Thymus (tissue), 11 donors: ENCODE results near the gene SDE2. TPM values are rescaled to one million over a fixed set of nuclear protein-coding genes. Genes with fewer than 3 reads are reported as not detected.

Experiments used
- DNase-seq, 9 donors: peaks; one replicate each; pipeline ENCODE4 v3.0.0-alpha.2; 2013; ENCODE audit warnings: low spot score in 9 of 9, low read depth in 6 of 9, missing footprints in 1 of 9
- H3K27ac ChIP-seq, 2 donors: one replicate each; pipeline ENCODE4 v1.5.1; 2013; ENCODE audit warnings: control low read depth in 1 of 2, low read depth in 1 of 2, low read length in 1 of 2, mild to moderate bottlenecking in 1 of 2, moderate library complexity in 1 of 2
- H3K27me3 ChIP-seq, 2 donors: one replicate each; pipeline ENCODE4 v1.5.1; 2013; ENCODE audit warnings: low read length in 1 of 2; ENCODE audit not compliant: control insufficient read depth in 2 of 2, insufficient read depth in 1 of 2
- H3K36me3 ChIP-seq, 2 donors: one replicate each; pipeline ENCODE4 v1.5.1; 2013; ENCODE audit warnings: low read length in 1 of 2, mild to moderate bottlenecking in 1 of 2, moderate library complexity in 1 of 2; ENCODE audit not compliant: control insufficient read depth in 2 of 2, insufficient read depth in 2 of 2
- H3K4me1 ChIP-seq, 2 donors: one replicate each; pipeline ENCODE4 v1.5.1; 2013; ENCODE audit warnings: low read length in 2 of 2; ENCODE audit not compliant: control insufficient read depth in 2 of 2, insufficient read depth in 2 of 2
- H3K4me3 ChIP-seq, 2 donors: one replicate each; pipeline ENCODE4 v1.5.1; 2013; ENCODE audit warnings: low read length in 2 of 2, control low read depth in 1 of 2, mild to moderate bottlenecking in 1 of 2
- H3K9me3 ChIP-seq, 2 donors: one replicate each; pipeline ENCODE4 v1.5.1; 2013; ENCODE audit warnings: low read length in 1 of 2, mild to moderate bottlenecking in 1 of 2; ENCODE audit not compliant: control insufficient read depth in 2 of 2, insufficient read depth in 1 of 2
- WGBS: extraction: QIAGEN DNeasy Blood & Tissue Kit; methylation state at CpG from one replicate; pipeline ENCODE4 v1.1.7; 2013; 5-methylcytosine and 5-hydroxymethylcytosine counted together
- polyA plus RNA-seq: library from polyadenylated mRNA; stranded (reverse); fragments of 200-250 nt; gene quantifications from one replicate; pipeline ENCODE4 v1.2.3, GENCODE V29; 2013
- total RNA-seq: library from RNA; stranded (reverse); fragments of 120-200 nt; gene quantifications from one replicate; pipeline ENCODE4 v1.2.4, GENCODE V29; 2013
- donor health status: healthy.

The SDE2 gene
- total and polyA plus RNA-seq, 2 donors, result 13.8 to 29.7 TPM

DNA sequence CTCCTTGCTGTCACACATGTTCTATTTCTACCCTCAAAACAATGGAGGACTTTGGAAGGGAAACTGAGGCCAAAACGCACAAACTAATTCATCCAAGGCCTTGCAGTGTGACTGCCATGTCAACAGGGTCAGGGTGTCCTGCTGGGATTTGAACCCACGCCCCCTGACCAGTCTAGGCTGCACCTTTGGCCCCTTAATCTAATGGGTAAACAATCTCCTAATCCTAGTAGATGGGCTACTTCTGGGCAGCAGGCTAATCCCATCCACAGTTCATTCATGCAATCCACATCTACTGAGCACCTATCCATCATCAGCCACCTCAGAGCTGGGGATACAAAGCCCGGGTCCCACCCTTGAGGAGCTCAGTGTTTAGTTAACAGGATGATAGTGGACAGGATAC lies 41.1 kb downstream of the SDE2 start:
- WGBS, result 97% methylated on average over 3 of the region's 3 CpGs

DNA sequence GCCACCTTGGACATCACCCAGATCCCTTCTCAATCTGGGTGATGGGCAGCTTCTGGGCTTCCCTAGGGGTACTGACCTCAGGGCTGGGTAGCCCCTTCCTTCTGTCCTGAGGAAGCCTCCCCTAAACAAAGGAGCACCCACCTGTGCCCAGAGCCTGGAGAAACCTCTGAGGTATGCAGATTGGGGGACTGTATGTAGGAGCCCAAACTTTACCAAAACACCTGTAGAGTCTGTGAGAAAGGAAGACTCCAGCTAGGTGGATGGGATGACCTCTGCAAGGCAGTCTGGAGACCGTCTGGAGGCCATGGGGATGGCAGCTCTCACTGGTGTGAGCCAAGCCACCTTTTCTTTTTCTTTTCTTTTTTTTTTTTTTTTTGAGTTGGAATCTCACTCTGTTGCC lies 44.4 kb downstream of the SDE2 start:
- H3K27me3 ChIP-seq, result peaks cover 0 to 14% of the 10 kb centered on the region in 2 donors
- DNase-seq, result no peak
- H3K27ac ChIP-seq, result no peak overlapping the region
- no peaks in the 10 kb centered on the region for H3K36me3 ChIP-seq
- 97% methylated on average over 1 of the region's 1 CpG for WGBS
- H3K4me3 ChIP-seq, result no peak overlapping the region
- H3K4me1 ChIP-seq, result no peaks in the 10 kb centered on the region
- H3K9me3 ChIP-seq, result no peaks in the 10 kb centered on the region

More for the DNA sequence above, 41.1 kb downstream of the SDE2 start:
- Histone ChIP-seq H3K36me3 (no peaks in the 10 kb centered on the region), H3K4me1 (peaks cover 0 to 3% of the 10 kb centered on the region in 2 donors), H3K27ac (no peak overlapping the region), H3K4me3 (no peak overlapping the region), H3K9me3 (no peaks in the 10 kb centered on the region), H3K27me3 (peaks cover 0 to 5% of the 10 kb centered on the region in 2 donors)
- DNase-seq, result no peak

DNA sequence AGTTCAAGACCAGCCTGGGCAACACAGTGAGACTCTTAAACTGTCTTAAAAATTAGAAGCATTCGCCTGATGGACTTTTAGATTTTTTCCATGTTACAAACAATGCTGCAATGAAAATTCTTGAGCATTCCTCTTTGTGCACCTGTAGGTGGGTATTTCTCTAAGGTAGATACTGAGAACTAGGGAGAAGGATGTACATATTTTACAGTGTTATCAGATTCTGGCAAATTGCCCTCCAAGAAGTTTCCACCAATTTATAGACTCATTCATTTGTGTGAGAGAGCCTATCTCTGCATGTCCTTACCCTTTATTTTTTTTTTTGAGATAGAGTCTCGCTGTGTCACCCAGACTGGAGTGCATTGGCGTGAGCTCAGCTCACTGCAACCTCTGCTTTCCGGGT lies 45.8 kb downstream of the SDE2 start:
- Histone ChIP-seq H3K27ac (no peak overlapping the region), H3K27me3 (peaks cover 0 to 16% of the 10 kb centered on the region in 2 donors), H3K36me3 (no peaks in the 10 kb centered on the region), H3K4me3 (no peak overlapping the region), H3K4me1 (no peaks in the 10 kb centered on the region), H3K9me3 (no peaks in the 10 kb centered on the region)
- WGBS, result 97% methylated on average over 4 of the region's 4 CpGs
- DNase-seq, result no peak

DNA sequence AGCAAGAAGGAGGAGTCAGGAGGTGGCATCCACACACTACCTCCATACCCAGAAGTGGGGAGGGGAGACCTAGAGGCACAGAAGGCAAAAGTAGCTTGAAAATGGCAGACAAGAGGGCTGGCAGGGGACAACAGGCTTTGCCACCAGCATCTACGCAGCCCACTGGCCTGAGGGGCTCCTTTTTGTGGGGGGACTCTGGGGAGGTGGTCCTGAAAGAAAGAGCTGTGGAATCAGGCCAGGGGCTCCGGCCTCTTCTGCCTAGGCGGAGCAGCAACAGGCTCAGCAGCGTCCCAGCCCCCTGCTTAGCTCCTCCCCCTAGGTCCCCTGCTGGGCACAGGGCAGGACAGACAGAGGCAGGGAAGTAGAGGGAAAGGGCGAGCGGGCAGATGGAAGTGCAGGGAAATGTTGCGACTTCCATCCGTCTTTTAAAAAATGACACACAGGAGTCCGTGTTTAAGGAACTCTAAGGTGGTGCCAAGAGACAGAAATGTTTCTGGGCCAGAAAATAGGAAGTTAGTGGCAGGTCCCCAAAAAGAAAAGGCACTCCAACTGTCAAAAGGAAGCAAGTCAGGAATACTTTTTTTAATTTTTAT lies 48.1 kb downstream of the SDE2 start:
- Histone ChIP-seq H3K27ac (no peak overlapping the region), H3K4me3 (no peak overlapping the region), H3K9me3 (no peaks in the 10 kb centered on the region), H3K4me1 (no peaks in the 10 kb centered on the region), H3K36me3 (no peaks in the 10 kb centered on the region), H3K27me3 (peaks cover 0 to 16% of the 10 kb centered on the region in 2 donors)
- WGBS, result 63% methylated on average over 9 of the region's 9 CpGs
- no peak for DNase-seq

DNA sequence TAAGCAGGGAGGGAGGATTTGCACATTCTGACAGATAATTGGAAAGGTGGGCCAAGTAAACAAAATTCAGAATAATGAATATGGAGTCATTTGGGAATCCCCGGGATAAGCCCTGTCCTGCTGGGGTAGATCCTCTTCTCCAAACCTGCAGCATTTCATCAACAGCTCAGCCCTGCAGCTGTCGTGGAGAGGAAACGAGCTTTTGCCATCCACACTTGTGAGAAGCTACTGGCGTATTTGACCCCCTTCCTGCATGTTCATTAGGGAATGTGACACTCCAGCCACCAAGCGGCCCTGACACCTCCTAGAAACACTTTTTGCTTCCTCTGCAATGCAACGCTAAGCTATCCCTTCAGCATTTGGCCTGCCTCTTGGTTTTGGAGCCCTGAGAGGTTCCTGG lies 50.1 kb downstream of the SDE2 start:
- 85% methylated on average over 6 of the region's 6 CpGs for WGBS
- peaks cover 0 to 16% of the 10 kb centered on the region in 2 donors for H3K27me3 ChIP-seq
- H3K9me3 ChIP-seq, result no peaks in the 10 kb centered on the region
- no peak overlapping the region for H3K27ac ChIP-seq
- no peak for DNase-seq
- no peaks in the 10 kb centered on the region for H3K36me3 ChIP-seq
- peaks cover 0 to 10% of the 10 kb centered on the region in 2 donors for H3K4me1 ChIP-seq
- H3K4me3 ChIP-seq, result no peak overlapping the region

DNA sequence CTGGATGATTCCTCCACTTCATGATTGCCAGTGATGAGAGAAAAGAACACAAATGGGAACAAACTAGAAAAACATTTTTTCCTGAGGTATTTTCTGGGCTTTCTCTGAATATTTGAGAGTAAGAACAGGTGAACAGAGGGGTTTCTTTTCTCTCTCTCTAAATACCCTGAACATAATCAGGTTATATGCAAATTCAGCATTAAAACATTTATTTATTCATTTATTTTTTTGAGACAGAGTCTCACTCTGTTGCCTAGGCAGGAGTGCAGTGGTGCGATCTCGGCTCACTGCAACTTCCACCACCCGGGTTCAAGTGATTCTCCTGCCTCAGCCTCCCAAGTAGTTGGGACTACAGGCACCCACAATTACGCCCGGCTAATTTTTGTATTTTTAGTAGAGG lies 52.3 kb downstream of the SDE2 start:
- Histone ChIP-seq H3K4me1 (peaks cover 0 to 10% of the 10 kb centered on the region in 2 donors), H3K27ac (no peak overlapping the region), H3K27me3 (peaks cover 0 to 16% of the 10 kb centered on the region in 2 donors), H3K36me3 (no peaks in the 10 kb centered on the region), H3K9me3 (no peaks in the 10 kb centered on the region), H3K4me3 (no peak overlapping the region)
- DNase-seq, result no peak
- 98% methylated on average over 5 of the region's 5 CpGs for WGBS

DNA sequence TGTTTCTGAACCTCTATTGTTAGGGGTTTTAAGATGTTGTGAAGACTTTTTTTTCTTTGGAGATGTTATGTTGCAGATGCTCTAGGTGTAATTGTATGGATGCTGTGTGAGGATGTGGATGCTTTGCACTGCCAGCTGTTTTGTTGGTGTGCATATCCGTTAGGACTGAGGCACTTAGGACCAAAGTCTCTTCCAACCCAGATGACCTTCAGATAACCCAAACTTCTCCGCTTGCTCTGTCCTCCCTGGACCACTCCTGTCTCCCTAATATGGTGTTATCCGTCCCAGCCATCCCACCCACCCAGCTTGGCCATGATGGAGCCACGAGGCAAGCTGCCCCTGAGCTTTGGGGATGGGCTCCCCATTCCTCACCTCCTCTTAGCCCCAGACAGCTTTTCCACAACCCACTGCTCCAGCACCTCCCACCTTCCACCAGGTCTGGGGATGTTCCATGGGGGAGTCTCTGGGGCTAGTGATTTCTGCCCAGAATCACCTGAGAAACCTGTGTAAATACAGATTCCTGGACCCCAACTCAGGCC lies 53.0 kb downstream of the SDE2 start:
- Histone ChIP-seq H3K4me1 (peaks cover 0 to 10% of the 10 kb centered on the region in 2 donors), H3K9me3 (no peaks in the 10 kb centered on the region), H3K36me3 (no peaks in the 10 kb centered on the region), H3K27me3 (peaks cover 0 to 14% of the 10 kb centered on the region in 2 donors), H3K4me3 (no peak overlapping the region), H3K27ac (no peak overlapping the region)
- DNase-seq, result no peak
- WGBS, result 94% methylated on average over 4 of the region's 4 CpGs

DNA sequence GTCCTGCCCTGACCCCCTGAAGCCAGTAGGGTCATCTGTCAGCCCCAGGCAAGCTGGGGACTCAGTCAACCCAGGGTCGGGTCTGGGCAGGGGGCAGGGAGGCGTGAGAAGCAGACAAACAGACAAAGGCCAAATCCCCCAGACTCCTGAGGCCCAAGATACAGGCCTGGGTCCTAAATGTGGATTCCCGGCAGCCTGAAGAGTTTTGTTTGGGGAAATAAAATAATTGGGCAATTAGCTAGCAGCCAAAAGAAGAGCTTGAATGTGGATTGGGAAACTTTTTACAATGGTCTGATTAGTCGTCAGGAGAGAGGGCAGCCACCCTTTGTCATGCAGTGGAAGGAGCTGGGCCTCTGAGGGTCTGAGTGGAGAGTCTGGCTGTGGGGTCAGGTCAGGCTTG lies 53.6 kb downstream of the SDE2 start:
- DNase-seq, result no peak
- 98% methylated on average over 4 of the region's 4 CpGs for whole genome bisulfite sequencing
- Histone ChIP-seq H3K4me3 (no peak overlapping the region), H3K27ac (no peak overlapping the region), H3K9me3 (no peaks in the 10 kb centered on the region), H3K36me3 (no peaks in the 10 kb centered on the region), H3K27me3 (peaks cover 0 to 8% of the 10 kb centered on the region in 2 donors), H3K4me1 (peaks cover 0 to 10% of the 10 kb centered on the region in 2 donors)

DNA sequence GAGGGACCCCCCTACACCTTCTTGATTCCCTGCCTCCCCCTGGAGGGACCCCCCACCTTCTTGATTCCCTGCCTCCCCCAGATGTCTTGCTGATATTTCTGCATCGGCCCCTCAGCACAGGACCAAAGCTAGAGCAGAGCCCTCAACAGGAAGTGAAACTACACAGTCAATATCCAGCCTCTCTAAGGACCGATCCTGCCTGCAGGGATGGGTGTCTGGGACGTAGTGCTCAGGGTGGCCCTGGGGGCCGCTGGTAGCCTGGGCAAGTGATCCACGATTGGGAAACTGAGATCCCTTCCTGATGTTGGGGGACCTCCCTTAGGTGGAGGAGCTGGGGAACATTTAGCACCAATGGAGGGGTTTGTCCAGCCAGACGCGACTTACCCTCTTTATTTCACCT lies 54.2 kb downstream of the SDE2 start:
- Histone ChIP-seq H3K27me3 (peaks cover 0 to 2% of the 10 kb centered on the region in 2 donors), H3K4me3 (no peak overlapping the region), H3K27ac (no peak overlapping the region), H3K4me1 (peaks cover 0 to 10% of the 10 kb centered on the region in 2 donors), H3K9me3 (no peaks in the 10 kb centered on the region), H3K36me3 (no peaks in the 10 kb centered on the region)
- DNase-seq, result no peak
- 55% methylated on average over 7 of the region's 7 CpGs for WGBS
